Loucy (cell line): ENCODE measurements around the gene CEP85L.

Experiments
- H2AFZ ChIP-seq: fragments of 200-600 bp; sonication (generic); 2 replicates; pipeline ENCODE4 v1.6.0; 2016; ENCODE audit warnings: antibody characterized with exemption, mild to moderate bottlenecking, low read length, moderate library complexity
- H3F3A ChIP-seq: fragments of 200-600 bp; 2 replicates; pipeline ENCODE4 v1.6.0; 2016; ENCODE audit warnings: antibody characterized with exemption, low read depth, mild to moderate bottlenecking
- H3K27me3 ChIP-seq: fragments of 200-600 bp; sonication (generic); 2 replicates; pipeline ENCODE4 v1.6.1; 2014; ENCODE audit warnings: low read length, mild to moderate bottlenecking; ENCODE audit not compliant: insufficient read depth, poor library complexity, severe bottlenecking
- H3K36me3 ChIP-seq: fragments of 200-600 bp; sonication (generic); 2 replicates; pipeline ENCODE4 v1.6.1; 2016; ENCODE audit warnings: low read length; ENCODE audit not compliant: insufficient read depth
- H3K4me1 ChIP-seq: fragments of 200-600 bp; sonication (generic); 2 replicates; pipeline ENCODE4 v1.5.1; 2014; ENCODE audit warnings: low read length, mild to moderate bottlenecking; ENCODE audit not compliant: insufficient read depth, poor library complexity, severe bottlenecking
- H3K4me2 ChIP-seq: fragments of 200-600 bp; sonication (generic); 2 replicates; pipeline ENCODE4 v1.6.0; 2014; ENCODE audit warnings: antibody characterized with exemption, low read length, low read depth, mild to moderate bottlenecking; ENCODE audit not compliant: poor library complexity, severe bottlenecking
- H3K4me3 ChIP-seq: fragments of 200-600 bp; sonication (generic); 2 replicates; pipeline ENCODE4 v1.5.1; 2014; ENCODE audit warnings: low read length, mild to moderate bottlenecking, mixed read lengths; ENCODE audit not compliant: poor library complexity, severe bottlenecking
- H3K79me2 ChIP-seq: fragments of 200-600 bp; sonication (generic); 2 replicates; pipeline ENCODE4 v1.6.1; 2014; ENCODE audit warnings: low read length; ENCODE audit not compliant: insufficient read depth
- H3K9ac ChIP-seq: fragments of 200-600 bp; sonication (generic); 2 replicates; pipeline ENCODE4 v1.6.0; 2014; ENCODE audit warnings: mild to moderate bottlenecking, low read depth, low read length, moderate library complexity; ENCODE audit not compliant: poor library complexity, severe bottlenecking
- H3K9me2 ChIP-seq: fragments of 200-600 bp; sonication (generic); replicated peaks from 2 replicates; pipeline ENCODE4 v1.6.1; 2016; ENCODE audit warnings: low read depth, low read length, mixed read lengths
- H3K9me3 ChIP-seq: fragments of 200-600 bp; sonication (generic); 2 replicates; pipeline ENCODE4 v1.6.1; 2014; ENCODE audit warnings: mild to moderate bottlenecking, antibody characterized with exemption, low read length, low read depth; ENCODE audit not compliant: insufficient read depth
- H4K20me1 ChIP-seq: fragments of 200-600 bp; sonication (generic); 2 replicates; pipeline ENCODE4 v1.6.0; 2014; ENCODE audit warnings: antibody characterized with exemption, low read length, mild to moderate bottlenecking; ENCODE audit not compliant: insufficient read depth, poor library complexity, severe bottlenecking
- EZH2phosphoT487 ChIP-seq: fragments of 200-600 bp; IDR thresholded peaks from 2 replicates; pipeline ENCODE4 v1.6.1; 2018; ENCODE audit warnings: antibody characterized with exemption, mild to moderate bottlenecking, moderate library complexity, borderline replicate concordance
- TF ChIP-seq, protein P1 (sequence below): fragments of 200-600 bp; sonication (generic); conservative IDR thresholded peaks from 2 replicates; pipeline ENCODE4 v1.5.1; 2014; ENCODE audit warnings: mild to moderate bottlenecking, antibody characterized with exemption, low read length

The CEP85L gene

DNA sequence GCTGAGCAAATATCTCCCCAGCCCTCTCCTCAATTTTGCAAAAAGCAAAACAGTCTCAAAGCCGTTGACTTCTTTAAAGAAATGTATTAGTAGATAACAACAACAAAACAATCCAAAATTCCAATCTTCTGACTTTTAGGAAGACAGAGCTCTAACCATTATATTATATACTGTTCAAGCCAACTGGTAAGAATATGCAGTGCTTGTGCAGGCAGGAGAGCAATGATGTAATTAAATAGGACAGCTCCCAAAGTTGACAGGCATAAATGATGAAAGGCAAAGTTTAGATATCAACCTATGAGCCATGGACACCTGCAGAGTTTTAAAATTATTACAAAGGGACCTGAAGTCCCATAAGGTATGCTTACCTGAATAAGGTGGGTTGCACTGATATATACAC lies 16.6 kb upstream of the CEP85L start:
- peaks cover 2% of the 10 kb centered on the region for H3K4me1 ChIP-seq
- H3K9me2 ChIP-seq, result no peaks in the 10 kb centered on the region
- H2AFZ ChIP-seq, result no peak overlapping the region
- no peaks in the 10 kb centered on the region for H3K9me3 ChIP-seq
- peaks cover 4% of the 10 kb centered on the region for H4K20me1 ChIP-seq
- H3F3A ChIP-seq, result no peaks in the 10 kb centered on the region
- TF ChIP-seq, protein P1, sequence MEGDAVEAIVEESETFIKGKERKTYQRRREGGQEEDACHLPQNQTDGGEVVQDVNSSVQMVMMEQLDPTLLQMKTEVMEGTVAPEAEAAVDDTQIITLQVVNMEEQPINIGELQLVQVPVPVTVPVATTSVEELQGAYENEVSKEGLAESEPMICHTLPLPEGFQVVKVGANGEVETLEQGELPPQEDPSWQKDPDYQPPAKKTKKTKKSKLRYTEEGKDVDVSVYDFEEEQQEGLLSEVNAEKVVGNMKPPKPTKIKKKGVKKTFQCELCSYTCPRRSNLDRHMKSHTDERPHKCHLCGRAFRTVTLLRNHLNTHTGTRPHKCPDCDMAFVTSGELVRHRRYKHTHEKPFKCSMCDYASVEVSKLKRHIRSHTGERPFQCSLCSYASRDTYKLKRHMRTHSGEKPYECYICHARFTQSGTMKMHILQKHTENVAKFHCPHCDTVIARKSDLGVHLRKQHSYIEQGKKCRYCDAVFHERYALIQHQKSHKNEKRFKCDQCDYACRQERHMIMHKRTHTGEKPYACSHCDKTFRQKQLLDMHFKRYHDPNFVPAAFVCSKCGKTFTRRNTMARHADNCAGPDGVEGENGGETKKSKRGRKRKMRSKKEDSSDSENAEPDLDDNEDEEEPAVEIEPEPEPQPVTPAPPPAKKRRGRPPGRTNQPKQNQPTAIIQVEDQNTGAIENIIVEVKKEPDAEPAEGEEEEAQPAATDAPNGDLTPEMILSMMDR, result no peak
- no peaks in the 10 kb centered on the region for H3K36me3 ChIP-seq
- H3K79me2 ChIP-seq, result peaks cover 59% of the 10 kb centered on the region
- H3K4me3 ChIP-seq, result no peak overlapping the region
- no peaks in the 10 kb centered on the region for H3K27me3 ChIP-seq
- H3K9ac ChIP-seq, result no peak overlapping the region
- no peak overlapping the region for H3K4me2 ChIP-seq

DNA sequence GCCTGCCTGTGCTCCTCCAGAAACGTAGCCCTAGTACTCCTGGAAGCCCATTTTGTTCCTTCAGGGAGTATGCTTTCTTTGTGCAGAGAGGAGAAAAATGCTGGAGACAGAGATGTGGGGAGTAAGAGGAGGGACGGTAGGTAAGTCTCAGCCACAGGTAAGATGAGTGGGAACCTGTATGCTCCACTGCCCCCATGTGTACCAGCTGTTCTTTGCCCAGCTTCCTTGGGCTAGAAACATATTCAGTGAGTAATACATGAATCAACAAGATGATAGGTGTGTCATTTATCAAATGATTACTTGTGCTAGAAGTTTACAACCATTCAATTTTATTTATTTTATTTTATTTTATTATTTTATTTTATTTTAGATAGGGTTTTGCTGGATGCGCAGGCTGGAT lies 13.6 kb upstream of the CEP85L start:
- no peak overlapping the region for H3K4me3 ChIP-seq

DNA sequence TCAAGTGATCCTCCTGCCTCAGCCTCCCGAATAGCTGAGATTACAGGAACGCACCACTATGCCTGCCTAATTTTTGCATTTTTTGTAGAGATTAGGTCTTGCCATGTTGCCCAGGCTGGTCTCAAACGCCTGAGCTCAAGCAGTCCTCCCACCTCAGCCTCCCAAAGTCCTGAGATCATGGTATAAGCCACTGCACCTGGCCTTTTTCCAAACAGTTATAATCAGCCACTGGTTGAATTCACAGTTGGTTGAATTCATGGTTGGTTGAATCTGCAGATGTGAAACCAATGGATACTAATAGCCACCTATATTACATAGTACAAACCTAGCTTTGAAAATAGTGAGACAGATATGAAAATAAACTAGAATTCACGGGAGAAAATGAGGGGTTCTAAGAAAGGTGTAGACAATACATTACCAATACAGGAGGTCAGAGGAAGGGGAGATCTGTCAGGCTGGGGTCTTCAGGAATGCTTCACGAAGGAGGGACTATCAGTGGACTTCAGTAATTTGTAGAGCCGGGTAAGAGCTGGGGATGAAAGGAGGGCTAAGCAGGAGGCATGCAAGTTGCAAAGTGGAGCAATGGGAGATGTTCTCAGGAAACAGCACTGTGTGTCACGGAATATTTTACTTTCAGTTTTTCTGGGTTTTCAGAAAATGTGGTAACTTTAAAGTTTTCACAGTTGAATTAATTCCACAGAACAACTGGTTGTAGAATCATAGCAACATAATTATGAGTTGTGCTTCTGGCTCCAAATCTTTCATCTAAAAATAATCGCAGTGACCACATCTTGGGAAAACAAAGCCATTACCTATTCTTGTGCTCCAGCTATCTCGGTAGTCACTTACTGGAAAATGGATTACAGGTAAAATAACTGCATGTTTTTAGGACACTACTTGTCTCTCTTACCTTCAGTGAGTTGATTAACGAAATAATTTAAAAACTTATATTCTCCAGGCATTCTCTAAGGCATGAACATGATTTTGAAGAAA lies 12.9 kb upstream of the CEP85L start:
- Histone ChIP-seq H3K9ac (no peak overlapping the region), H3K4me1 (peaks cover 16% of the 10 kb centered on the region), H2AFZ (no peak overlapping the region), H3K79me2 (peaks cover 41% of the 10 kb centered on the region), H3K27me3 (no peaks in the 10 kb centered on the region), H3K9me2 (no peaks in the 10 kb centered on the region), H3K4me2 (no peak overlapping the region), H3K9me3 (no peaks in the 10 kb centered on the region), H3K4me3 (no peak overlapping the region), H3F3A (peaks cover 6% of the 10 kb centered on the region; the same call in 1 of the 2 replicates), H4K20me1 (peaks cover 4% of the 10 kb centered on the region), H3K36me3 (peaks cover 7% of the 10 kb centered on the region; the same call in 1 of the 2 replicates)
- no peak for TF ChIP-seq EZH2phosphoT487
- TF ChIP-seq, protein P1, result no peak

More for the DNA sequence above, 13.6 kb upstream of the CEP85L start:
- Histone ChIP-seq H3F3A (peaks cover 5% of the 10 kb centered on the region; the same call in 1 of the 2 replicates), H3K9me2 (no peaks in the 10 kb centered on the region), H3K36me3 (peaks cover 7% of the 10 kb centered on the region; the same call in 1 of the 2 replicates), H3K4me1 (peaks cover 9% of the 10 kb centered on the region), H3K79me2 (peaks cover 48% of the 10 kb centered on the region), H3K9me3 (no peaks in the 10 kb centered on the region), H4K20me1 (peaks cover 4% of the 10 kb centered on the region), H3K9ac (no peak overlapping the region), H3K27me3 (no peaks in the 10 kb centered on the region), H2AFZ (no peak overlapping the region), H3K4me2 (no peak overlapping the region)
- TF ChIP-seq, protein P1, result no peak
- no peak for TF ChIP-seq EZH2phosphoT487
